A673 (cell line): ENCODE results near the gene COL1A1.

Experiments
- EZH2 ChIP-seq: fragments of 200-600 bp; sonication (generic); IDR thresholded peaks from 2 replicates; pipeline ENCODE4 v1.6.1; 2017; ENCODE audit warnings: borderline replicate concordance, low read depth, mild to moderate bottlenecking, mixed read lengths, antibody characterized with exemption, low read length; ENCODE audit not compliant: poor library complexity, severe bottlenecking
- TF ChIP-seq, protein P1 (sequence below): fragments of 300-800, 200-600 bp; sonication (generic); conservative IDR thresholded peaks from 2 replicates; pipeline ENCODE4 v1.5.1; 2017; ENCODE audit warnings: low read depth, mild to moderate bottlenecking, antibody characterized with exemption, low read length, moderate library complexity, mixed read lengths

DNA sequence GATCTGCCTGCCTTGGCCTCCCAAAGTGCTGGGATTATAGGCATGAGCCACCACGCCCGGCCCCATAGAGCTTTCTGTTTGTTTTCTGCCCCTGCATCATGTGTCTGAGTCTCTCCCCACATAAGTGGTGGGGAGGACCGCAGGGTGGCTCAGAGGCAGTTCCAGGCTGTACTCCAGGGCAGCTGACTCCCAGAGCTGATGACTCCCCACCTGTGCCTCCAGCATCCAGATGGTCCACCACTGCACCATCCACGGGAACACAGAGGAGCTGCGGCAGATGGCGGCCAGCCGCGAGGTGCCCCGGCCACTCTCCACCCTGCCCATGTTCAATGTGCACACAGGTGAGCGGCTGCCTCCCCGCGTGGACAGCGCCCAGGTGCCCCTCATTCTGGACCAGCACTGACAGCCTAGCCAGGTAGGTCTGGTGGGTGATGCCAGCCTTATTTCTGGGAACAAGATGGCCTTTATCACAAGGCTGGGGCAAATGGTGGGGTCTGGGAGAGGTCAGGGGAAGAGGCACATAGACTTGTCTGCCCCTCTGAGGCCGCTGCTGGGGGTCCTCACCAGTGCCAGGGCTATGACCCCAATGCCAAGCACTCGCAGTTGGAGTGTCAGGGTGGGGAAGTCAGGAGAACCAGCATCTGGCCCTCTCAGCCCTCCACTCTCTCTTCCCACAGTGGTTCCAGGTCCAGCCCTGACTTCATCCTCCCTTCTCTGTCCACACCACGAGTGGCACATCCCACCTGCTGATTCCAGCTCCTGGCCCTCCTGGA is 26.2 kb downstream of the COL1A1 start:
- TF ChIP-seq, protein P1, sequence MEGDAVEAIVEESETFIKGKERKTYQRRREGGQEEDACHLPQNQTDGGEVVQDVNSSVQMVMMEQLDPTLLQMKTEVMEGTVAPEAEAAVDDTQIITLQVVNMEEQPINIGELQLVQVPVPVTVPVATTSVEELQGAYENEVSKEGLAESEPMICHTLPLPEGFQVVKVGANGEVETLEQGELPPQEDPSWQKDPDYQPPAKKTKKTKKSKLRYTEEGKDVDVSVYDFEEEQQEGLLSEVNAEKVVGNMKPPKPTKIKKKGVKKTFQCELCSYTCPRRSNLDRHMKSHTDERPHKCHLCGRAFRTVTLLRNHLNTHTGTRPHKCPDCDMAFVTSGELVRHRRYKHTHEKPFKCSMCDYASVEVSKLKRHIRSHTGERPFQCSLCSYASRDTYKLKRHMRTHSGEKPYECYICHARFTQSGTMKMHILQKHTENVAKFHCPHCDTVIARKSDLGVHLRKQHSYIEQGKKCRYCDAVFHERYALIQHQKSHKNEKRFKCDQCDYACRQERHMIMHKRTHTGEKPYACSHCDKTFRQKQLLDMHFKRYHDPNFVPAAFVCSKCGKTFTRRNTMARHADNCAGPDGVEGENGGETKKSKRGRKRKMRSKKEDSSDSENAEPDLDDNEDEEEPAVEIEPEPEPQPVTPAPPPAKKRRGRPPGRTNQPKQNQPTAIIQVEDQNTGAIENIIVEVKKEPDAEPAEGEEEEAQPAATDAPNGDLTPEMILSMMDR, result no peak
- TF ChIP-seq EZH2, result no peak
